ENCODE measurements around the gene IGSF23. TPM values are rescaled to one million over a fixed set of nuclear protein-coding genes. Genes with fewer than 3 reads are reported as not detected.

IGSF23 gene
- total RNA-seq, 6 experiments from 2014 or later, result 4.4 to 15.2 (median 9.0) TPM

DNA sequence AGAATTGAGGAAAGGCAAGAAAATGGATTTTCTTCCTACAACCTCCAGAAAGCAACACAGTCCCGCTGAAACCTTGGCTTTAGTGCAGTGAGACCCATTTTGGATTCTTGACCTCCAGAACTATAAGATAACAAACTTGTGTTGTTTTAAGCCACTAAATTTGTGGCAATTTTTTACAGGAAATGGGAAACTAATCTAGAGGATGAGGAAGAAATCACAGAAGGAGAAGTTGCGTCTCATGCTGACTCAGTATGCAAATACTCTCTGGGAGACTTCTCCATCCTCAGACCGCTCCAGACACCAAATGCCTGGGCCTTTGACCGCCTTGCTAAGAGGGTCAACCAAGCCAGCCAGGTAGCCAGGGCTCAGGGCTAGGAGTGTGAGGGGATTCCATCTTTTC lies 72.5 kb downstream of the IGSF23 start:
- intact Hi-C loops (cut with DNase I), result loop anchor here in 1 of 2 donors (10.0 kb wide), 1 partner anchor 69 kb away; no protein-coding TSS in a partner anchor
- peak overlapping the region in 1 of 3 donors; percentile 13 for H3K27ac ChIP-seq
- WGBS (ENCODE audit: insufficient coverage, low coverage, low lambda C conversion rate, missing lambda C conversion rate), result 45% methylated on average over 4 of the region's 4 CpGs

More for the DNA sequence above, 72.5 kb downstream of the IGSF23 start:
- Histone ChIP-seq H3K4me3 (no peak overlapping the region), H3K27me3 (no peaks in the 10 kb centered on the region), H3K36me3 (no peaks in the 10 kb centered on the region), H3K9me3 (no peaks in the 10 kb centered on the region), H3K4me1 (peaks cover 0 to 22% (median 2%) of the 10 kb centered on the region in 4 donors)
- peak in 3 of 4 donors; percentile 20 to 41 (median 37) for ATAC-seq
- no peak for TF ChIP-seq POLR2A (IDR thresholded peaks at IDR 0.05)
- TF ChIP-seq, protein P1, sequence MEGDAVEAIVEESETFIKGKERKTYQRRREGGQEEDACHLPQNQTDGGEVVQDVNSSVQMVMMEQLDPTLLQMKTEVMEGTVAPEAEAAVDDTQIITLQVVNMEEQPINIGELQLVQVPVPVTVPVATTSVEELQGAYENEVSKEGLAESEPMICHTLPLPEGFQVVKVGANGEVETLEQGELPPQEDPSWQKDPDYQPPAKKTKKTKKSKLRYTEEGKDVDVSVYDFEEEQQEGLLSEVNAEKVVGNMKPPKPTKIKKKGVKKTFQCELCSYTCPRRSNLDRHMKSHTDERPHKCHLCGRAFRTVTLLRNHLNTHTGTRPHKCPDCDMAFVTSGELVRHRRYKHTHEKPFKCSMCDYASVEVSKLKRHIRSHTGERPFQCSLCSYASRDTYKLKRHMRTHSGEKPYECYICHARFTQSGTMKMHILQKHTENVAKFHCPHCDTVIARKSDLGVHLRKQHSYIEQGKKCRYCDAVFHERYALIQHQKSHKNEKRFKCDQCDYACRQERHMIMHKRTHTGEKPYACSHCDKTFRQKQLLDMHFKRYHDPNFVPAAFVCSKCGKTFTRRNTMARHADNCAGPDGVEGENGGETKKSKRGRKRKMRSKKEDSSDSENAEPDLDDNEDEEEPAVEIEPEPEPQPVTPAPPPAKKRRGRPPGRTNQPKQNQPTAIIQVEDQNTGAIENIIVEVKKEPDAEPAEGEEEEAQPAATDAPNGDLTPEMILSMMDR (IDR thresholded peaks at IDR 0.05), result no peak
- DNase-seq, result peak in 1 of 3 donors; percentile 51

MicroRNAs encoded within 50 kb of the gene (microRNA counts, 767-probe panel; counts per million panel counts)
- microRNA hsa-miR-4531, result 237 counts per million

Small RNA genes within 50 kb of the gene (microRNA-seq; reads per million reads assigned to microRNA genes)
- 0 reads per million in 2 donors for gene MIR4531

Small RNA genes within 50 kb of the gene (small RNA-seq; reads per million reads assigned to genes)
- 0 reads per million in 2 experiments for gene AC243964.1

Other genes with a start within 250 kb of the IGSF23 start
- 1 to 10 TPM in 2 of 6 experiments, under 1 TPM in 4; 0.37 to 1.6 (median 0.90) TPM for gene ZNF285, start 212.0 kb upstream of the IGSF23 start, total RNA-seq
- gene ZNF229, start 165.1 kb upstream of the IGSF23 start, total RNA-seq, result 1 to 10 TPM in 3 of 6 experiments, under 1 TPM in 3; 0.50 to 2.3 (median 0.93) TPM
- 1 to 10 TPM; 2.4 to 4.1 (median 3.3) TPM for gene ZNF180, start 113.0 kb upstream of the IGSF23 start, total RNA-seq
- under 1 TPM in 3 of 6 experiments, not detected in 3; 0.14 to 0.31 (median 0.16) TPM for gene CEACAM20, start 83.9 kb upstream of the IGSF23 start, total RNA-seq
- 10 to 100 TPM; 26.6 to 66.6 (median 55.5) TPM for gene PVR, start 30.3 kb downstream of the IGSF23 start, total RNA-seq
- gene CEACAM19, start 57.9 kb downstream of the IGSF23 start, total RNA-seq, result 1 to 10 TPM; 3.3 to 9.0 (median 4.5) TPM
- not detected for gene CEACAM16, start 85.6 kb downstream of the IGSF23 start, total RNA-seq
- 10 to 100 TPM; 24.1 to 95.6 (median 31.3) TPM for gene BCL3, start 135.1 kb downstream of the IGSF23 start, total RNA-seq
- gene CBLC, start 164.3 kb downstream of the IGSF23 start, total RNA-seq, result 10 to 100 TPM in 5 of 6 experiments, 1 to 10 TPM in 1; 9.8 to 19.4 (median 15.6) TPM
- 10 to 100 TPM; 26.5 to 48.3 (median 32.7) TPM for gene BCAM, start 195.5 kb downstream of the IGSF23 start, total RNA-seq
- gene NECTIN2, start 232.7 kb downstream of the IGSF23 start, total RNA-seq, result 100 to 1,000 TPM in 1 of 6 experiments, 10 to 100 TPM in 5; 63.5 to 127 (median 87.4) TPM